Mesenteric fat pad (tissue), 1 donor: Measurements from ENCODE around the gene WFDC8. TPM values are rescaled to one million over a fixed set of nuclear protein-coding genes. Genes with fewer than 3 reads are reported as not detected.

ENCODE experiments used
- DNase-seq: peaks from one replicate; pipeline ENCODE4 v3.0.0-alpha.2; 2020; ENCODE audit warnings: low spot score
- total RNA-seq: library from RNA; stranded (reverse); fragmentation: NEBNext Ultra II Directional; extraction: Animal tissue kit (Norgen Biotek cat#: 25700); gene quantifications from one replicate; pipeline ENCODE4 v1.2.1, GENCODE V29; 2021
- donor health status: DM: yes; HTN: yes; CAD: no.

The WFDC8 gene
- total RNA-seq, 1 donor from 2014 or later: not detected

DNA sequence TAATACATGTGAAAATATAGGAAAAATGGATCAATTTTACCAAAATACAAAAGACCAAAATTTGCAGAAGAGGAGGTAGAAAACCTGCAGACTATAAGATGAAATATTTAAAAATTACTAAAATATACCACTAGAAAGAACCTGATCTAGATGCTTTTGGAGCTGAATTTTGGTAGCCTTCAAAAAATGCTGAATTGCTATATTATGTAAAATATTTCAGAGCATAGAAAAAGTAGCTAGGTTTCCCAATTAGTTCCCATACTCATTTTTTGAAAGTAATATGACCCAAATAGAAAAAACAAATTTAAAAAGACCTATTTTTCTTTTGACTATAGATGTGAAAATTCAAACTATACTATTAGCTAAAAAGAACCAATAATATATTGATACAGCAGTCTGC lies 28.3 kb downstream of the WFDC8 start:
- no peak for DNase-seq

DNA sequence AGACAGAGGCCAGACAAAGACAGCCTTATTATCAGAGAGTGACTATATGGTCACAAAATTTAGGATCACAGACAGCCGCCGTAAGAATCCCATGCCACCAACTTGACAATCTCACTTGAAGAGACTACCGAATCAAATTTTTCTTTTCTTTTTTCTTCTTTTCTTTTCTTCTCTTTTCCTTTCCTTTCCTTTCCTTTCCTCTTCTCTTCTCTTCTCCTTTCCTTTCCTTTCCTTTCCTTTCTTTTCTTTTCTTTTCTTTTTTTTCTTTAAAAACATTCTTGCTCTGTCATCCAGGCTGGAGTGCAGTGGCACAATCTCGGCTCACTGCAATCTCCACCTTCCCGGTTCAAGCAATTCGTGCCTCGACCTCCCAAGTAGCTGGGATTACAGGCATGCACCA lies 30.7 kb downstream of the WFDC8 start:
- DNase-seq: no peak

DNA sequence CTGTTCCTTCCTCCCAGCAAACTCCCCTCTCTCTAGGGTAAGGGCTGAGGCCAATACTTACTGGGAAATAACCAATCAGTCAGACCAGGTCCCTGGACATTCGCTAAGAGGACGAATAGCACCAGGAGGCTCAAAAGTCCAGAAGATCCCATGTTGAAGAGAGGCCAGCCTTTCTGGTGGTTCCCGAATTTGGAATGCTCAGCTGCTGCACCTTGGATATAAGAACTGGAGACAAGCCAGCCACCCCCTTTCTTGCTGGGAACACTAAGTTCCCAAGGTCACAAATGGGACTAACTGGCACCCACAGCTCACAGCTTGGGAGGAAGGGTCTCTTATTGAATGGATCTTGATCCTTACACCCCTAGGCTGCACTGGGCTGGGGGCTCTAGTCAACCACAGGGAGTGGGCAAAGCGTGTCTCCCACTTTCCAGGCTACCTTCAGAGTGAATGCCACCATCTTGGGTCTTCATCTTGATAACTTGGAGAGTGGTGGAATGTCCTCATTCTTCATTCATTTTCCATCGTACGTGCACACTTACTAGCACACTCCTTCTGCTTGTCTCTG lies 31.8 kb downstream of the WFDC8 start, which contains the start of gene EPPIN:
Gene EPPIN (minus strand): TSS at position 196 of the 565 bp plus-strand sequence. CDS start 44 bp downstream, at position 152.
- DNase-seq: no peak

DNA sequence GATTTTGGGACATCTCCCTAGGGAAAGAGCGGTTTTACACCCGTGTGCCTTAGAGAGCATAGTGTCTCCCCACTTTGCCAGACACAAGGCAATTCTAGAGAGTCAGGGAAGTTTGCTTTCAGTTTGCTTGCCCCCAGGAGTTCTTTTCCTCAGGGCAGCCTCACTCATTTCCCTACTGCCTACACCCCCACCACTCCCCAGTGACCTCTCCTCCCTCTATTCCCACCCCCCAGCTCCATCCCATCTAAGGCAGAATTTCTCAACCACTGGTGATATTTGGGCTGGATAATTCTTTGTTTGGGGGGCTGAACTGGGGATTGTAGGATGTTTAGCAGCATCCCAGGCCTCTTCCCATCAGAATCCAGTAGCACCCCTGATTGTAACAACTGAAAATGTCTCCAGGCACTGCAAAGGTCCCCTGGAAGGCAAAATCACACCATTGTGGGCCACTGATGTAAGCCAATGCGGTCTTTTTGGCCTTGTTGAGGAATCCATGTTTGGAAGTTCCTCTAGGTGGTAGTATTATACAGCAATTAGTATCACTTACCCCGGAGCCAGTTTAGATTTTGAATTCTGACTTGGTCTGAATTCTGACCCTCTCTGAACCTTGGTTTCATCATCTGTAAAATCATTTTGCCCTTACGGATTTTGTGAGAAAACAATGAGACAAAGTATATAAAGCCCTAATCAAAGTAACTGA lies 33.2 kb downstream of the WFDC8 start:
- no peak for DNase-seq

DNA sequence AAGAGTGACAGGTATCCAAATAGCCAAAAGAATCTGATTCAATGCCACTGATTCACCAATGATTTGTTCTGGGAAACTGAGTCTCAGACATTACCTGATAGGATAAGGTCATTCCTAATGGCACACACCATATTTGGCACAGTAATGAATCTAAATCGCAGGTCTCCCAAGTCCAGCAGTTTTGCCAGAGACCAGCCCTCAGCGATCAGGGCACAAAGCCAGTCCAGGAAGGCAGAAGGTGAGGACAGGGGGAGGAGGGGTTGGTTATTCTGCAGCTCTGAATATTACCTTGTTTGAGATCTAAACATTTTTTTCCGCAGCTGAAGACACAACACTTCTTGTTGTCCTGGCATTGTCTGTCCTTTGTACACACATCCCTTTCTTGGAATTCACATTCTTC lies 33.7 kb downstream of the WFDC8 start:
- DNase-seq: no peak

DNA sequence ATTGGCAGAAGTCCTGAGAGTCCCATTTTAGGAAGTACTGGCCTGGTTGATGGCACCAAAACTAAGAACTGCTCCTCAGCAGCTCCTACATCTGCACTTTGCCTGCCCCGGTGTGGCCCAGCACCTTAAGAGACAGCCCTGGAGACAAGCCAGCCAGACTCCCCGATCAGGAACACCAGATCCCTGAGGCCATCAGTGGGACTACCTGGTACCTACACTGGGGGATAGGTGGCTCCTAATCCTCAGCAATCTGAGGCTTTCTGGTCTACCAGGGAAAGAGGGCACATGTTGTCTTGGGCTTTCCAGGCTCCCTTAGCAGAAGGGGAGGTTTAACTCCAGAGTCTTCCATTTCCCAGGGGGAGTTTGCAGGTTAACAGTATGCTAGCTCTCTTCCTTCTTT lies 39.7 kb downstream of the WFDC8 start, which contains the start of gene WFDC6:
Gene WFDC6 (minus strand): TSS at position 101 of the 400 bp plus-strand sequence. CDS start 75 bp downstream, at position 26.
- no peak for DNase-seq

DNA sequence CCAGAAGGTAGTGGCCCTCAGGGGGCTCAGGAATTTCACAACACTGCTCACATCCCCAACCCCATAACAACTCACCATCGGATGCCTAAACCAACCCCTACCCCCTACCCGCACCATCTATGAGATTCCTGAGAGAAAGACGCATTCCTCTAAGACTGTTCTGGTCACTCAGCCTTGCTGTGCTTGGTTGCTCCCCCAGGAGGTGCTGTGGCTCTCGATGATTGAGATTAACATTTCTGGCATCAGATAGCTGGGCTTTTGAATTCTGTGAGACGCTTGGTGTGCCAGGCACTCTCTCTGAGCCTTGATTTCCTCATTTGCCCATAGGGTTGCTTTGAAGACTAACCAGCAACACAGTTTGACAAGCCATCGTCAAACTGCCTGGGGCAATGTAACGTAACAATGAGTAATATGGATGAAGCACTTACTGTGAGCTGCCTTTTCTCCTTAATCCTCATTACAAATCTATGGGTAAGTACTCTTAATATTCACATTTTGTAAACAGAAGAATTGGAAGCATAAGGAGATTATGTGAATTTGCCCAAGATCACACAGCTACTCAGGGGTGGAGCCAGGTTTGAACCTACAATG lies 40.8 kb downstream of the WFDC8 start:
- no peak for DNase-seq

DNA sequence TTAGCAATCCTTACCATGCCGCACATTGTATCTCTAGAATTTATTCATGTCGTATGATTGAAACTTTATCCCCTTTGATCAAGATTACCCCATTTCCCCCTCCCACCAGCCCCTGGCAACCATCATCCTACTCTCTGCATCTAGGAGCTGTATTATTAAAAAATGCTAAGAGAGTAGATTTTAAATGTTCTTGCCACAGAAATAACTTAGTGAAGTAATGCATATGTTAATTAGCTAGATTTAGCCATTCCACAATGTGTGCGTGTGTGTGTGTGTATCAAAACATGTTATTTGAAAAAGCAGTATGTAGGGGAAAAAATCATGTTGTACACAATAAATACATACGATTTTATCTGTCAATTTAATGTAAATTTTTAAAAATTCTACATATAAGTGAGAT lies 51.8 kb downstream of the WFDC8 start:
- no peak for DNase-seq

DNA sequence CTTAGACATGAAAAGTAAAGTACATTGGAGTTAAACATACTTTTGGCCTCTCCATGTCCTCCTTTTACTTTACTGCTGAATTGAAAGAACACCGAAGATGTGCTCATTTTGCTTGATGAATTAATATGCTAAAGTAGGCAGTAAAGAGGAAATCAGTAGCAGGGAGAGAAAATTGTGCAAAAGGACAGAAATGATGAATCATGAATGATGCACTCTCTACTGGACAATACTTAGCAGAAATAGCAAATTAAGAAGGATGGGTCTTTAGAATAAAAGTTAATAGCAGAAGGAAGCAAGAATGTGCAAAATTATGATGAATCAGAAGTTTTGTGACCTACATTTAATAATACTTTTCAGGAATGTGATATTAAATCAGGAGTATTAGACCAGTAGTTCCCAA lies 55.3 kb downstream of the WFDC8 start:
- DNase-seq: no peak

DNA sequence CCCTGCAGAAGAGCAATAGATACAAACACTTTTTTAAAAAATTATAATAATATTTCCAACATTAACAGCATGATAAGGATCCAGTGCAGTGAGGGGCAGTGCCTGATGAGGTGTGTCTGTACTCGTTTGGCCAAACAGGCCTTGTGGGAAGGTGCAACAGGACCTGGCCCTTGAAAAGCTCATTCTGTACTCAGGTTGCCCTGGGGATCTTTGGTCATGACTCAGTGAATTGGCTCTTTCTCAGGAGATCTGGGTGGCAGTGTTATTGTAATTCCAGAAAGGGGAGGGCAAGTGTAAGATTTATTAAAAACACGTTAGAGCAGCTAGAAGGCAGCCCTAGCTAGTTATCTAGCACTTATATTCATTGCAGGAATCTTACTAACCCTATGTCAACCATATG lies 60.8 kb downstream of the WFDC8 start:
- DNase-seq: no peak

DNA sequence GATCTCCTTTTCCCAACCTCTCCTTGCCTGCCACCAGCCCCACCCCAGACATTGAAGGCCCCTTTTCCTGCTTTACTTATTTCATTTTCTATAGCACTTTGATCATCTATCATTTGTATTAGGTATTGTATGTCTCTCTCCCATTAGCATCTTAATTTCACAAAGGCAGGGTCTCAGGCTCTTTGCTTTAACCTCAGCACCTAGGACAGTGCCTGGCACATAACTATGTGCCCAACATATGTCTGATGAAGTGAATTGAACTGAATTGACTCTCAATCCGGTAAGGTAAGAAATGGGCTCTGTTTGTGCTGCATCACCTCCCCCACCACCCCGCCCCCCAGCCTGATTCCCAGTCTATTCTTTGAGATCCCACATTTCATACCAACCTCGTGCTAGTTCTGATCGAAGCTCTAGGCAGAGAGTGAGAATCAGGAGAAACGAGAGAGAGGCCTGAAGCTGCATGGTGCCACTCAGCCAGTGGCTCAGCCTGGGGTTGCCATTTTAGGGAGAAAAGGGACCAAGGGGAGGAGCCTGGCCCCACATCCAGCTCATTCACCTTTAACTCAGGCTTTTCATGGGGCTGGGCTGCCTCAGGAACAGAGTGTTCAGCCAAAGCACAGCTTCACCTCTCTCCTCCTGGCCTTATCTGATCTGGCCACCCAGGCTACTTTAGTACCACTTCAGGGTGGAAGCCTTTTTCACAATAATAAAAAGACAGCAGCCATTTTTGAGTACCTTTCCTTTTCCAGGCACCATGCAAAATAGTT lies 63.8 kb downstream of the WFDC8 start, which contains the start of gene SPINT3:
Gene SPINT3 (minus strand): TSS at position 476 of the 767 bp plus-strand sequence. CDS start 14 bp downstream, at position 462.
- no peak for DNase-seq

DNA sequence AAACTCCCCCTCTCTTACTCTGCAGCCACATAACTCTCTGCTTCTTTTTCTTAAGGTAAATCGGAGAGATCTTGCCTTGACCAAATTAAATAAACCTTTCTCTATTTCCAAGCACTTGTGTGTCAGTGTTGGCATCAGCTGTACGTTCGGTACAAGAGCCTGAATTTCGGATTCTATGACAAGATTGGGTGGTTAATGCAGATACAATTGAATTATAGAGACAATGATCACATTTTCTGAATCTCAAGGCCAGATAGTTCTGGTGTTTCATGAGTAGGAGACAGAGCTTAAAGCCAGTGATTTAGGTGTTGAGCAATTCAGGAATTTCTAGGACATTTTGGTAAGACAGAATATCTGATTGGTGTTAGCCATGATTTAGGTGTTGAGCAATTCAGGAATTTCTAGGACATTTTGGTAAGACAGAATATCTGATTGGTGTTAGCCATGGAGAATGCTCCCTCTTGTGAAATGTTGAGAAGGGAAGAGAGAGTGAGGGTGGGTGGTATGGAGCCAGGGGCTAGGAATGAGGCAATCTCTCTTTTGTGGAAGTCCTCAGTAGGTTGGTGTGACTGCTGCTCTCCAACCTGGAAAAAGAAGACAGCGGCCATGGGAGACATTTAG lies 68.7 kb downstream of the WFDC8 start:
- no peak for DNase-seq

DNA sequence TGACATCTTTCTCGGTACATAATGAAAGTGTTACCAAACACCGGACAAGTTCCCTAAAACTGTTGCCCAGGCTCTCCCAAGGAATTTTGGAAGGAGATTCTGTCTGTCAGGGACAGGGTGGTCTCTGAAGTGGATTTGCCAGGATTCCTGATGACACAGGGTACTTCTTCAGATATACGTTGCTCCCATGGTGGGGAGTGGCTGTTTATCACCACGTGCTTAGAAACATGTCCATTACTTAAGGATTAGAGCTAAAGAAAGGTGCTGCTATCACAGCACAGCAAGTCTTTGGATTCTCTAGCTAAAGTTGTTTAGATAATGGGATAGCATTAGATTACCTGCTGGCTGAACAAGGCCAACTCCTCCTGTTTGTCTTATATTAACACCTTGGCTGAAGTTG lies 70.0 kb downstream of the WFDC8 start:
- DNase-seq: no peak

DNA sequence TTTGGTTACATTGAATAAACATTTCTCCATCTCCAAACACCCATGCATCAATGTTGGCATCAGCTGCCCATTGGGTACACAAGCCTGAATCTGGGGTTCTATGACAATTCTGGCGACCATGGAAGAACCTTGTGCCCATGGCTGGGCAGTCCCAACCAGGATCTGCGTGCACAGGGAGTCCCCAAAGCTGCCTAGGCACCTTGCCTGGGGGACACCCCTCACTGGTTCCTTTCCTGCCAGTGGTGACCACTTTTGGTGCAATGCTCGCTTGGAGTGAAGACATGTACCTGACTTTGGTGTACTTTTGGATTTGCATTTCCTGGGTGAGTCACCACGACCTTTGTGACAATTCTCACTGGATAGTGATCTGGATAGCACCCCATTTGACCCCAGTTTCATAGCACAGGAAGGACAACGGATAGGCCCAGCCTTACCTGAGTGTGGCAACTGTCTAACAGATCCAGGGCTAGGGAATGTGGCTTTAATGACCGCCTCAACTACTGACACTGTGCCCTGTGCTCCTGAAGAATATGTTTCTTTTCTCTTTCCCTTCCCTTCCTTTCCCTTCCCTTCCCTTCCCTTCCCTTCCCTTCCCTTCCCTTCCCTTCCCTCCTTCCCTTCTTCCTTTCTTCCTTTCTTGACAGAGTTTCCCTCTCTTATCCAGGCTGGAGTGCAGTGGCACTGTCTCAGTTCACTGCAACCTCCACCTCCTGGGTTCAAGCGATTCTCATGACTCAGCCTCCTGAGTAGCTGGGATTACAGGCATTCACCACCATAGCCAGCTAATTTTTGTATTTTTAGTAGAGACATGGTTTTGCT lies 70.8 kb downstream of the WFDC8 start:
- DNase-seq: no peak

DNA sequence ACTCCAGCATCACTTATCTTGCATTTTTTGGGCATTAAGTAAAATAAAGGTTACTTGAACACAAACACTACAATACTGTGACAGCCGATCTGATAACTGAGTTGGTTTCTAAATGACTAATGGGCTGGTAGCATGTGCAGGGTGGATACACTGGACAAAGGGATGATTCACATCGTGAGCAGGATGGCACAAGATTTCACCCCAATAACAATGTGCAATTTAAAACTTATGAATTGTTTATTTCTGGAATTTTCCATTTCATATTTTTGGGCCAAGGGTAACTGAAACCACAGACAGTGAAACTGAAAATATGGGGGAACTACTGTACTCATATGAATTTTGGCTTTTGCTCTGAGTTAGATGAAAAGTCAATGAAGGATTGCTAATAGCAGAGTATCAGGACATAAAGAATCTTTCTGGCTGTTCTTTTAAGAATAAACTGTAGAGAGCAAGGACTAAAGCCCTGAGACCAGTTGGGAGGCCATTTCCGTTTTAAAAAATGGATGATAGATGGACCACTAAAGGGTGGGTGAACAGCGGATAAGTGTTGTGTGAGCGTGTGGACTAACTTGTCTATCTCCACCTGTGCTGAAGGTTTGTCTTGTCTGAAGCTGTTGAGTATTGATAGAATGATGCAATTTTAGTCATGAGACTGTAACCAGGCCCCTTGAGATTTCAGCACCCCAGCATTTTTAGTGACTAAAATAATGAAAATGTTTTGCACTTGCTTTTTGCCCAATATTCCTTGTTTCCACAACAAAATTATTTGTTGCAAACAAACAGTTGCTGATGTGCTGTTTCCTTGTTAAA lies 71.9 kb downstream of the WFDC8 start:
- no peak for DNase-seq

DNA sequence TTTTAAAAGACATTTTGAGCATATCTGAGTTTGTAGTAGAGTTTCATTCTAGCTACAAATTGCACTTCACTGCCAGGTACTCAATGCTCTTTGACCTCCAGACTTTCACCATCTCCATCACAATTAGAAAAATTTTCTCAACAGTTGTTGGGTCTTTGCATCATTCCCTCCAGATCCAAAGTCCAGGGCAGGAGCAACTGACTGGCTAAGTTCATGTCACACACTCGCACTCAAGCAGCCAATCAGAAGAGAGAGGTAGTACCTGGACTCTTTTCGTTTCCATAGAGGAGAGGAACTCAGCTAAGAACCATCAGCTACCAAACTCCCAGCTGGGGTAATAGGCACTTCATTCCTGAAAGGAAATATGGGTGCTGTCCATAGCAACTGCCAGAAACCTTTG lies 72.7 kb downstream of the WFDC8 start:
- no peak for DNase-seq

DNA sequence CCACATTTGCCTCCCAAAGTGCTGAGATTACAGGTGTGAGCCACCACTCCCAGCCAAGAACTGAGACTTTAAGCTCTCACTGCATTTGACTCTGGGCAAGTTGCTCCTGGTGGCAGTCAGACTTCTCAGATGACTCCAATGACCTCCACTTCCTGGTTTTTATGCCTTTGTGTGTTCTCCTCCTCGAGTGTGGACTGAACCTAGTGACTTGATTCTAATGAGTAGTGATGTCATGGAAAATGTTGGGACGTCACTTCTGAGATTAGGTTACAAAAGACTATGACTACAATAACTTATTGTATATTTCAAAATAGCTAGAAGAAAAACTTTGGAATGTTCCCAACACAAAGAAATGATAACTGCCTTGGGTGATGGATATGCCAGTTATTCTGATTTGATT lies 75.7 kb downstream of the WFDC8 start:
- DNase-seq: no peak

DNA sequence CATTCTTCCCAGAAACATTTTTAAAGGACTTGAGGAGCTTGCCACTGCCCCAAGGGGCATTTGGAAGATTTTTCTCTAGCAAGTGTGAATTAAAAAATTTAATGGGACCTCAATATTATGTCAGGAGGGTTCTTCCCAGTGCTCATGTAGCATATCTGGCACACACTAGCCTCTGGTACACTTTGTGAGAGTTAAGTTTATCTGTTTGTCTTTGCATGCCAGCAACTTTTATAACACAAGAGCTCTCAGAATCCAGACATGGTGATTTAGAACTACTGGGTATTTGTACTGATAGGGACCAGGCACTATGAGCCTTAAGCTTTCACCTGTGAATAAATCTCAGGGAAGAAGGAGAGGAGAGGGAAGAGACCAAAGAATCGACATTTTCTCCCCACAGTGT lies 76.5 kb downstream of the WFDC8 start:
- DNase-seq: no peak
